Measurements from ENCODE around the gene FOLR1. TPM values are rescaled to one million over a fixed set of nuclear protein-coding genes. Genes with fewer than 3 reads are reported as not detected.

FOLR1 gene
- total RNA-seq, 4 donors from 2014 or later: not detected

GRCh38 chr11:72225411-72225951 lies 33.5 kb downstream of the FOLR1 start:
- peak overlapping the region; percentile 94 to 100 (median 98) for H3K27ac ChIP-seq
- DNase-seq: peak in 1 of 3 donors; percentile 35
- H3K9me3 ChIP-seq: no peaks in the 10 kb centered on the region
- H3K4me1 ChIP-seq: peaks cover 4 to 28% (median 11%) of the 10 kb centered on the region in 4 donors
- peak overlapping the region; percentile 88 to 98 (median 92) for H3K4me3 ChIP-seq
- no peak for TF ChIP-seq CTCF (IDR thresholded peaks at IDR 0.05)
- no peaks in the 10 kb centered on the region for H3K27me3 ChIP-seq
- peaks cover 0 to 24% (median 0%) of the 10 kb centered on the region in 3 donors for H3K36me3 ChIP-seq

- DNase-seq: no peak
- TF ChIP-seq CTCF (IDR thresholded peaks at IDR 0.05) (no peak), POLR2A (IDR thresholded peaks at IDR 0.05) (no peak)
- H3K36me3 ChIP-seq: peaks cover 0 to 37% (median 0%) of the 10 kb centered on the region in 3 donors
- peaks cover 4 to 28% (median 11%) of the 10 kb centered on the region in 4 donors for H3K4me1 ChIP-seq
- no peaks in the 10 kb centered on the region for H3K9me3 ChIP-seq
- H3K27ac ChIP-seq: no peak overlapping the region
- no peak overlapping the region for H3K4me3 ChIP-seq
- no peaks in the 10 kb centered on the region for H3K27me3 ChIP-seq
These were observed 34.8 kb downstream of the FOLR1 start for GRCh38 chr11:72226701-72227100.

- Histone ChIP-seq H3K9me3 (no peaks in the 10 kb centered on the region), H3K27me3 (no peaks in the 10 kb centered on the region), H3K27ac (no peak overlapping the region), H3K4me3 (no peak overlapping the region), H3K36me3 (peaks cover 0 to 45% (median 0%) of the 10 kb centered on the region in 3 donors), H3K4me1 (peaks cover 2 to 23% (median 7%) of the 10 kb centered on the region in 4 donors)
- TF ChIP-seq POLR2A (IDR thresholded peaks at IDR 0.05) (no peak), CTCF (IDR thresholded peaks at IDR 0.05) (no peak)
- DNase-seq: peak in 1 of 3 donors; percentile 42
These were observed 35.6 kb downstream of the FOLR1 start for GRCh38 chr11:72227316-72228228.

GRCh38 chr11:72228229-72228843 lies 36.4 kb downstream of the FOLR1 start:
- peaks cover 0 to 20% (median 6%) of the 10 kb centered on the region in 4 donors for H3K4me1 ChIP-seq
- H3K27ac ChIP-seq: no peak overlapping the region
- TF ChIP-seq CTCF (IDR thresholded peaks at IDR 0.05): no peak
- TF ChIP-seq POLR2A (IDR thresholded peaks at IDR 0.05): no peak
- no peak overlapping the region for H3K4me3 ChIP-seq
- no peaks in the 10 kb centered on the region for H3K9me3 ChIP-seq
- no peaks in the 10 kb centered on the region for H3K27me3 ChIP-seq
- peaks cover 0 to 53% (median 0%) of the 10 kb centered on the region in 3 donors for H3K36me3 ChIP-seq
- DNase-seq: peak in 1 of 3 donors; percentile 46

GRCh38 chr11:72228844-72229231 lies 36.9 kb downstream of the FOLR1 start:
- DNase-seq: peak in 1 of 3 donors; percentile 37
- no peak overlapping the region for H3K4me3 ChIP-seq

More at GRCh38 chr11:72228844-72229231, 36.9 kb downstream of the FOLR1 start:
- TF ChIP-seq POLR2A (IDR thresholded peaks at IDR 0.05) (no peak), CTCF (IDR thresholded peaks at IDR 0.05) (no peak)
- Histone ChIP-seq H3K27ac (no peak overlapping the region), H3K9me3 (no peaks in the 10 kb centered on the region), H3K36me3 (peaks cover 0 to 58% (median 0%) of the 10 kb centered on the region in 3 donors), H3K4me1 (peaks cover 0 to 20% (median 6%) of the 10 kb centered on the region in 4 donors), H3K27me3 (no peaks in the 10 kb centered on the region)
